Stimulated activated naive B cell treated with anti-CD40 and anti-IgM and Interleukin-4, amounts not matched to agents 10 μg/mL and 1 μg/mL and 100 μg/mL, for 72 hours (primary cell): Measurements from ENCODE around the gene SFI1.

Experiments used
- ATAC-seq, 2 donors: fragments of 150-1000 bp; cut with Tn5 transposase; replicated peaks; 2 replicates each; pipeline ENCODE4 v1.10.0; 2021; ENCODE audit warnings: moderate library complexity in 1 of 2
- DNase-seq: peaks from one replicate; pipeline ENCODE4 v3.0.0; 2021
- H3K27ac Mint-ChIP-seq: one replicate; pipeline ENCODE4 v1.8.0; 2022; ENCODE audit warnings: mild to moderate bottlenecking, mixed read lengths
- H3K27me3 Mint-ChIP-seq, 2 donors: one replicate each; pipeline ENCODE4 v1.8.0; 2022; ENCODE audit warnings: mixed read lengths in 2 of 2
- H3K36me3 Mint-ChIP-seq, 2 donors: one replicate each; pipeline ENCODE4 v1.8.0; 2022; ENCODE audit warnings: mixed read lengths in 2 of 2, mild to moderate bottlenecking in 1 of 2
- H3K4me1 Mint-ChIP-seq, 2 donors: one replicate each; pipeline ENCODE4 v1.8.0; 2022; ENCODE audit warnings: mixed read lengths in 2 of 2, mild to moderate bottlenecking in 1 of 2
- H3K4me3 Mint-ChIP-seq, 2 donors: one replicate each; pipeline ENCODE4 v1.8.0; 2022; ENCODE audit warnings: mild to moderate bottlenecking in 2 of 2, mixed read lengths in 2 of 2, moderate library complexity in 1 of 2
- H3K9me3 Mint-ChIP-seq, 2 donors: one replicate each; pipeline ENCODE4 v1.8.0; 2022; ENCODE audit warnings: mixed read lengths in 2 of 2, mild to moderate bottlenecking in 1 of 2

The SFI1 gene

GRCh38 chr22:31604137-31604705 lies 107.9 kb downstream of the SFI1 start:
- ATAC-seq (no peak), DNase-seq (no peak)
- no peak overlapping the region for H3K27ac Mint-ChIP-seq
- H3K4me1 Mint-ChIP-seq, result no peaks in the 10 kb centered on the region
- H3K9me3 Mint-ChIP-seq, result no peaks in the 10 kb centered on the region
- H3K36me3 Mint-ChIP-seq, result peaks cover 32 to 54% of the 10 kb centered on the region in 2 donors
- H3K27me3 Mint-ChIP-seq, result no peaks in the 10 kb centered on the region
- no peak overlapping the region for H3K4me3 Mint-ChIP-seq

GRCh38 chr22:31604746-31605705 lies 108.7 kb downstream of the SFI1 start:
- peaks cover 32 to 57% of the 10 kb centered on the region in 2 donors for H3K36me3 Mint-ChIP-seq

GRCh38 chr22:31605851-31606585 lies 109.7 kb downstream of the SFI1 start:
- H3K36me3 Mint-ChIP-seq, result peaks cover 30 to 57% of the 10 kb centered on the region in 2 donors
- ATAC-seq, result no peak
- H3K9me3 Mint-ChIP-seq, result no peaks in the 10 kb centered on the region
- no peak overlapping the region for H3K27ac Mint-ChIP-seq
- DNase-seq, result no peak
- no peaks in the 10 kb centered on the region for H3K27me3 Mint-ChIP-seq
- no peaks in the 10 kb centered on the region for H3K4me1 Mint-ChIP-seq
- H3K4me3 Mint-ChIP-seq, result no peak overlapping the region

More at GRCh38 chr22:31604746-31605705, 108.7 kb downstream of the SFI1 start:
- no peaks in the 10 kb centered on the region for H3K4me1 Mint-ChIP-seq
- H3K27ac Mint-ChIP-seq, result no peak overlapping the region
- H3K4me3 Mint-ChIP-seq, result no peak overlapping the region
- no peaks in the 10 kb centered on the region for H3K9me3 Mint-ChIP-seq
- DNase-seq (no peak), ATAC-seq (no peak)
- no peaks in the 10 kb centered on the region for H3K27me3 Mint-ChIP-seq

GRCh38 chr22:31607696-31608095 lies 111.4 kb downstream of the SFI1 start:
- Mint-ChIP-seq H3K27me3 (no peaks in the 10 kb centered on the region), H3K9me3 (no peaks in the 10 kb centered on the region), H3K4me1 (no peaks in the 10 kb centered on the region), H3K4me3 (no peak overlapping the region), H3K36me3 (peaks cover 32 to 54% of the 10 kb centered on the region in 2 donors), H3K27ac (no peak overlapping the region)
- ATAC-seq (no peak), DNase-seq (no peak)

GRCh38 chr22:31609716-31610115 lies 113.4 kb downstream of the SFI1 start:
- peaks cover 24 to 52% of the 10 kb centered on the region in 2 donors for H3K36me3 Mint-ChIP-seq
- no peaks in the 10 kb centered on the region for H3K27me3 Mint-ChIP-seq
- no peaks in the 10 kb centered on the region for H3K9me3 Mint-ChIP-seq
- DNase-seq (no peak), ATAC-seq (no peak)
- no peak overlapping the region for H3K4me3 Mint-ChIP-seq
- H3K27ac Mint-ChIP-seq, result no peak overlapping the region
- H3K4me1 Mint-ChIP-seq, result peaks cover 8 to 11% of the 10 kb centered on the region in 2 donors

GRCh38 chr22:31610611-31611010 lies 114.3 kb downstream of the SFI1 start:
- Mint-ChIP-seq H3K4me1 (peaks cover 14 to 20% of the 10 kb centered on the region in 2 donors), H3K36me3 (peaks cover 28 to 55% of the 10 kb centered on the region in 2 donors), H3K27me3 (no peaks in the 10 kb centered on the region), H3K27ac (no peak overlapping the region), H3K4me3 (no peak overlapping the region), H3K9me3 (no peaks in the 10 kb centered on the region)
- DNase-seq (no peak), ATAC-seq (no peak)

- DNase-seq (no peak), ATAC-seq (no peak)
- H3K27ac Mint-ChIP-seq, result peak overlapping the region; percentile 42
- no peak overlapping the region for H3K4me3 Mint-ChIP-seq
- peaks cover 20 to 26% of the 10 kb centered on the region in 2 donors for H3K4me1 Mint-ChIP-seq
- peaks cover 27 to 57% of the 10 kb centered on the region in 2 donors for H3K36me3 Mint-ChIP-seq
- no peaks in the 10 kb centered on the region for H3K9me3 Mint-ChIP-seq
- H3K27me3 Mint-ChIP-seq, result no peaks in the 10 kb centered on the region
Observed at GRCh38 chr22:31611061-31611760, 114.9 kb downstream of the SFI1 start.

- H3K27me3 Mint-ChIP-seq, result no peaks in the 10 kb centered on the region
- no peaks in the 10 kb centered on the region for H3K9me3 Mint-ChIP-seq
- peak overlapping the region; percentile 39 for H3K27ac Mint-ChIP-seq
- ATAC-seq, result no peak
- no peak overlapping the region for H3K4me3 Mint-ChIP-seq
- no peak for DNase-seq
- peaks cover 35 to 58% of the 10 kb centered on the region in 2 donors for H3K36me3 Mint-ChIP-seq
- peaks cover 33 to 43% of the 10 kb centered on the region in 2 donors for H3K4me1 Mint-ChIP-seq
Observed at GRCh38 chr22:31612891-31613285, 116.6 kb downstream of the SFI1 start.

- DNase-seq (no peak), ATAC-seq (no peak)
- H3K36me3 Mint-ChIP-seq, result peaks cover 35 to 59% of the 10 kb centered on the region in 2 donors
- H3K4me1 Mint-ChIP-seq, result peaks cover 33 to 43% of the 10 kb centered on the region in 2 donors
- H3K27ac Mint-ChIP-seq, result no peak overlapping the region
- H3K4me3 Mint-ChIP-seq, result no peak overlapping the region
- H3K27me3 Mint-ChIP-seq, result no peaks in the 10 kb centered on the region
- no peaks in the 10 kb centered on the region for H3K9me3 Mint-ChIP-seq
Observed at GRCh38 chr22:31613286-31613903, 117.1 kb downstream of the SFI1 start.

- DNase-seq (no peak), ATAC-seq (no peak)
- H3K36me3 Mint-ChIP-seq, result peaks cover 40 to 64% of the 10 kb centered on the region in 2 donors
- H3K4me3 Mint-ChIP-seq, result no peak overlapping the region
- no peaks in the 10 kb centered on the region for H3K9me3 Mint-ChIP-seq
- peak overlapping the region; percentile 70 for H3K27ac Mint-ChIP-seq
- H3K27me3 Mint-ChIP-seq, result no peaks in the 10 kb centered on the region
- peaks cover 33 to 43% of the 10 kb centered on the region in 2 donors for H3K4me1 Mint-ChIP-seq
Observed at GRCh38 chr22:31613904-31614296, 117.6 kb downstream of the SFI1 start.

- no peak for ATAC-seq
- peaks cover 35 to 43% of the 10 kb centered on the region in 2 donors for H3K4me1 Mint-ChIP-seq
- H3K27me3 Mint-ChIP-seq, result no peaks in the 10 kb centered on the region
- H3K9me3 Mint-ChIP-seq, result no peaks in the 10 kb centered on the region
- peaks cover 47 to 72% of the 10 kb centered on the region in 2 donors for H3K36me3 Mint-ChIP-seq
- no peak for DNase-seq
- H3K4me3 Mint-ChIP-seq, result peak overlapping the region in 1 of 2 donors; percentile 18
- peak overlapping the region; percentile 73 for H3K27ac Mint-ChIP-seq
Observed at GRCh38 chr22:31614781-31615490, 118.6 kb downstream of the SFI1 start.

GRCh38 chr22:31615491-31615860 lies 119.1 kb downstream of the SFI1 start:
- ATAC-seq (no peak), DNase-seq (no peak)
- H3K4me3 Mint-ChIP-seq, result peak overlapping the region; percentile 18 to 44
- peak overlapping the region; percentile 71 for H3K27ac Mint-ChIP-seq
- H3K9me3 Mint-ChIP-seq, result no peaks in the 10 kb centered on the region
- peaks cover 35 to 43% of the 10 kb centered on the region in 2 donors for H3K4me1 Mint-ChIP-seq
- H3K36me3 Mint-ChIP-seq, result peaks cover 47 to 73% of the 10 kb centered on the region in 2 donors
- H3K27me3 Mint-ChIP-seq, result no peaks in the 10 kb centered on the region

- peak overlapping the region; percentile 20 to 44 for H3K4me3 Mint-ChIP-seq
- peaks cover 44 to 74% of the 10 kb centered on the region in 2 donors for H3K36me3 Mint-ChIP-seq
- H3K27me3 Mint-ChIP-seq, result no peaks in the 10 kb centered on the region
- peak; percentile 31 to 43 for ATAC-seq
- H3K9me3 Mint-ChIP-seq, result no peaks in the 10 kb centered on the region
- no peak for DNase-seq
- H3K4me1 Mint-ChIP-seq, result peaks cover 35 to 43% of the 10 kb centered on the region in 2 donors
- H3K27ac Mint-ChIP-seq, result peak overlapping the region; percentile 71
Observed at GRCh38 chr22:31615940-31616314, 119.6 kb downstream of the SFI1 start.
